ENCODE results near the gene PPP1R37. TPM values are rescaled to one million over a fixed set of nuclear protein-coding genes. Genes with fewer than 3 reads are reported as not detected.

The PPP1R37 gene
- total and polyA plus RNA-seq, 2 of the 13 experiments (the other 11 are each of a cell fraction or from before 2014, with no cell fraction given): 9.0 to 14.3 TPM

GRCh38 chr19:45045671-45046353, 47.2 kb upstream of the PPP1R37 start (continued):
- peak; percentile 75 for TF ChIP-seq THRA (CRISPR knock-in tag; IDR thresholded peaks at IDR 0.05; ENCODE audit: borderline replicate concordance)
- no peak for TF ChIP-seq ZNF234 (CRISPR knock-in tag; conservative IDR thresholded peaks at IDR 0.05)
- TF ChIP-seq ZNF281 (CRISPR knock-in tag; IDR thresholded peaks at IDR 0.05; ENCODE audit: borderline replicate concordance): no peak
- TF ChIP-seq ZBTB38 (CRISPR knock-in tag; IDR thresholded peaks at IDR 0.05): no peak
- TF ChIP-seq NFE2L1 (CRISPR knock-in tag; IDR thresholded peaks at IDR 0.05; ENCODE audit: borderline replicate concordance): no peak
- peak; percentile 54; the same call in 1 of the 2 replicates for TF ChIP-seq GMEB1 (CRISPR knock-in tag; IDR thresholded peaks at IDR 0.05; ENCODE audit: borderline replicate concordance)
- no peak for TF ChIP-seq ZBTB10 (CRISPR knock-in tag; IDR thresholded peaks at IDR 0.05; ENCODE audit: borderline replicate concordance)
- TF ChIP-seq ATF5 (CRISPR knock-in tag; IDR thresholded peaks at IDR 0.05; ENCODE audit: low read depth): no peak
- no peak for TF ChIP-seq HNRNPK (IDR thresholded peaks at IDR 0.05; ENCODE audit: low read depth, low read length, poor library complexity, severe bottlenecking)
- peak; percentile 80 for TF ChIP-seq RERE (CRISPR knock-in tag; IDR thresholded peaks at IDR 0.05; ENCODE audit: low read depth)

Data from HepG2 (cell line).